ENCODE measurements around the gene DDX60.

DDX60 gene

GRCh38 chr4:168269896-168270295 lies 48.7 kb downstream of the DDX60 start:
- Histone ChIP-seq H3K9me3 (ENCODE audit: insufficient read depth, low read length) (no peaks in the 10 kb centered on the region), H3K27me3 (ENCODE audit: insufficient read depth, insufficient read length) (no peaks in the 10 kb centered on the region), H3K9ac (ENCODE audit: insufficient read length, low read depth) (no peak overlapping the region), H3K36me3 (ENCODE audit: insufficient read depth, insufficient read length, low read length) (no peaks in the 10 kb centered on the region), H3K4me1 (ENCODE audit: insufficient read depth, insufficient read length) (no peaks in the 10 kb centered on the region), H3K4me3 (ENCODE audit: insufficient read length, low read depth) (no peak overlapping the region)
- DNase-seq (ENCODE audit: low read depth, low spot score) = no peak
- TF ChIP-seq SUZ12 (IDR thresholded peaks at IDR 0.05; ENCODE audit: extremely low read depth, insufficient read depth, insufficient read length) (no peak), ZNF274 (IDR thresholded peaks at IDR 0.05; ENCODE audit: low read depth, low read length) (no peak), YY1 (IDR thresholded peaks at IDR 0.05; ENCODE audit: insufficient read depth, insufficient read length) (no peak)

GRCh38 chr4:168265327-168265726 lies 53.2 kb downstream of the DDX60 start:
- TF ChIP-seq SUZ12 (IDR thresholded peaks at IDR 0.05; ENCODE audit: extremely low read depth, insufficient read depth, insufficient read length) (no peak), ZNF274 (IDR thresholded peaks at IDR 0.05; ENCODE audit: low read depth, low read length) (no peak), YY1 (IDR thresholded peaks at IDR 0.05; ENCODE audit: insufficient read depth, insufficient read length) (no peak)
- H3K36me3 ChIP-seq (ENCODE audit: insufficient read depth, insufficient read length, low read length) = no peaks in the 10 kb centered on the region
- no peaks in the 10 kb centered on the region for H3K27me3 ChIP-seq (ENCODE audit: insufficient read depth, insufficient read length)
- H3K4me1 ChIP-seq (ENCODE audit: insufficient read depth, insufficient read length) = no peaks in the 10 kb centered on the region
- H3K9me3 ChIP-seq (ENCODE audit: insufficient read depth, low read length) = no peaks in the 10 kb centered on the region
- DNase-seq (ENCODE audit: low read depth, low spot score) = no peak
- no peak overlapping the region for H3K9ac ChIP-seq (ENCODE audit: insufficient read length, low read depth)
- H3K4me3 ChIP-seq (ENCODE audit: insufficient read length, low read depth) = no peak overlapping the region

GRCh38 chr4:168264903-168265302 lies 53.6 kb downstream of the DDX60 start:
- Histone ChIP-seq H3K9ac (ENCODE audit: insufficient read length, low read depth) (no peak overlapping the region), H3K36me3 (ENCODE audit: insufficient read depth, insufficient read length, low read length) (no peaks in the 10 kb centered on the region), H3K4me1 (ENCODE audit: insufficient read depth, insufficient read length) (no peaks in the 10 kb centered on the region), H3K27me3 (ENCODE audit: insufficient read depth, insufficient read length) (no peaks in the 10 kb centered on the region), H3K9me3 (ENCODE audit: insufficient read depth, low read length) (no peaks in the 10 kb centered on the region), H3K4me3 (ENCODE audit: insufficient read length, low read depth) (no peak overlapping the region)
- TF ChIP-seq YY1 (IDR thresholded peaks at IDR 0.05; ENCODE audit: insufficient read depth, insufficient read length) = no peak
- TF ChIP-seq ZNF274 (IDR thresholded peaks at IDR 0.05; ENCODE audit: low read depth, low read length) = no peak
- TF ChIP-seq SUZ12 (IDR thresholded peaks at IDR 0.05; ENCODE audit: extremely low read depth, insufficient read depth, insufficient read length) = no peak
- no peak for DNase-seq (ENCODE audit: low read depth, low spot score)

- Histone ChIP-seq H3K27me3 (ENCODE audit: insufficient read depth, insufficient read length) (no peaks in the 10 kb centered on the region), H3K4me3 (ENCODE audit: insufficient read length, low read depth) (no peak overlapping the region), H3K9ac (ENCODE audit: insufficient read length, low read depth) (no peak overlapping the region), H3K36me3 (ENCODE audit: insufficient read depth, insufficient read length, low read length) (no peaks in the 10 kb centered on the region), H3K9me3 (ENCODE audit: insufficient read depth, low read length) (no peaks in the 10 kb centered on the region), H3K4me1 (ENCODE audit: insufficient read depth, insufficient read length) (no peaks in the 10 kb centered on the region)
- DNase-seq (ENCODE audit: low read depth, low spot score) = no peak
- TF ChIP-seq ZNF274 (IDR thresholded peaks at IDR 0.05; ENCODE audit: low read depth, low read length) = no peak
- no peak for TF ChIP-seq SUZ12 (IDR thresholded peaks at IDR 0.05; ENCODE audit: extremely low read depth, insufficient read depth, insufficient read length)
- TF ChIP-seq YY1 (IDR thresholded peaks at IDR 0.05; ENCODE audit: insufficient read depth, insufficient read length) = no peak
Observed at GRCh38 chr4:168263039-168263438, 55.5 kb downstream of the DDX60 start.

GRCh38 chr4:168259096-168259495 lies 59.5 kb downstream of the DDX60 start:
- Histone ChIP-seq H3K27me3 (ENCODE audit: insufficient read depth, insufficient read length) (no peaks in the 10 kb centered on the region), H3K4me1 (ENCODE audit: insufficient read depth, insufficient read length) (no peaks in the 10 kb centered on the region), H3K36me3 (ENCODE audit: insufficient read depth, insufficient read length, low read length) (no peaks in the 10 kb centered on the region), H3K9ac (ENCODE audit: insufficient read length, low read depth) (no peak overlapping the region), H3K4me3 (ENCODE audit: insufficient read length, low read depth) (no peak overlapping the region), H3K9me3 (ENCODE audit: insufficient read depth, low read length) (no peaks in the 10 kb centered on the region)
- TF ChIP-seq YY1 (IDR thresholded peaks at IDR 0.05; ENCODE audit: insufficient read depth, insufficient read length) = no peak
- no peak for TF ChIP-seq ZNF274 (IDR thresholded peaks at IDR 0.05; ENCODE audit: low read depth, low read length)
- no peak for TF ChIP-seq SUZ12 (IDR thresholded peaks at IDR 0.05; ENCODE audit: extremely low read depth, insufficient read depth, insufficient read length)
- DNase-seq (ENCODE audit: low read depth, low spot score) = no peak

GRCh38 chr4:168257768-168258167 lies 60.8 kb downstream of the DDX60 start:
- Histone ChIP-seq H3K4me3 (ENCODE audit: insufficient read length, low read depth) (no peak overlapping the region), H3K27me3 (ENCODE audit: insufficient read depth, insufficient read length) (no peaks in the 10 kb centered on the region), H3K36me3 (ENCODE audit: insufficient read depth, insufficient read length, low read length) (no peaks in the 10 kb centered on the region), H3K4me1 (ENCODE audit: insufficient read depth, insufficient read length) (no peaks in the 10 kb centered on the region), H3K9me3 (ENCODE audit: insufficient read depth, low read length) (no peaks in the 10 kb centered on the region), H3K9ac (ENCODE audit: insufficient read length, low read depth) (no peak overlapping the region)
- DNase-seq (ENCODE audit: low read depth, low spot score) = no peak
- TF ChIP-seq YY1 (IDR thresholded peaks at IDR 0.05; ENCODE audit: insufficient read depth, insufficient read length) (no peak), SUZ12 (IDR thresholded peaks at IDR 0.05; ENCODE audit: extremely low read depth, insufficient read depth, insufficient read length) (no peak), ZNF274 (IDR thresholded peaks at IDR 0.05; ENCODE audit: low read depth, low read length) (no peak)

- no peaks in the 10 kb centered on the region for H3K4me1 ChIP-seq (ENCODE audit: insufficient read depth, insufficient read length)
- no peak for DNase-seq (ENCODE audit: low read depth, low spot score)
- no peaks in the 10 kb centered on the region for H3K27me3 ChIP-seq (ENCODE audit: insufficient read depth, insufficient read length)
- H3K36me3 ChIP-seq (ENCODE audit: insufficient read depth, insufficient read length, low read length) = no peaks in the 10 kb centered on the region
- no peak overlapping the region for H3K4me3 ChIP-seq (ENCODE audit: insufficient read length, low read depth)
- TF ChIP-seq SUZ12 (IDR thresholded peaks at IDR 0.05; ENCODE audit: extremely low read depth, insufficient read depth, insufficient read length) (no peak), YY1 (IDR thresholded peaks at IDR 0.05; ENCODE audit: insufficient read depth, insufficient read length) (no peak), ZNF274 (IDR thresholded peaks at IDR 0.05; ENCODE audit: low read depth, low read length) (no peak)
- H3K9me3 ChIP-seq (ENCODE audit: insufficient read depth, low read length) = no peaks in the 10 kb centered on the region
- no peak overlapping the region for H3K9ac ChIP-seq (ENCODE audit: insufficient read length, low read depth)
Observed at GRCh38 chr4:168248176-168248710, 70.3 kb downstream of the DDX60 start.

Data from NT2/D1 (cell line).